Glomerular visceral epithelial cell (primary cell): ENCODE results near the gene LILRB3.
A peak's percentile ranks its signal among the peaks of the same experiment; 100 is the strongest.
"Not testable (repeated sequence)": the region's sequence is repeated elsewhere in the genome, so short reads cannot be mapped to it uniquely, and the experiment has no call there.

ENCODE experiments used
- DNase-seq: peaks from one replicate; pipeline ENCODE4 v3.0.0-alpha.2; 2016; ENCODE audit errors: extremely low spot score

The LILRB3 gene

GRCh38 chr19:54242646-54243045 lies 19.8 kb upstream of the LILRB3 start, which contains the start of gene LILRA6:
TSS of gene LILRA6 (minus strand) at chr19:54242790.
- DNase-seq, result not testable (repeated sequence)

GRCh38 chr19:54242234-54242633 lies 19.4 kb upstream of the LILRB3 start:
- not testable (repeated sequence) for DNase-seq

DNA sequence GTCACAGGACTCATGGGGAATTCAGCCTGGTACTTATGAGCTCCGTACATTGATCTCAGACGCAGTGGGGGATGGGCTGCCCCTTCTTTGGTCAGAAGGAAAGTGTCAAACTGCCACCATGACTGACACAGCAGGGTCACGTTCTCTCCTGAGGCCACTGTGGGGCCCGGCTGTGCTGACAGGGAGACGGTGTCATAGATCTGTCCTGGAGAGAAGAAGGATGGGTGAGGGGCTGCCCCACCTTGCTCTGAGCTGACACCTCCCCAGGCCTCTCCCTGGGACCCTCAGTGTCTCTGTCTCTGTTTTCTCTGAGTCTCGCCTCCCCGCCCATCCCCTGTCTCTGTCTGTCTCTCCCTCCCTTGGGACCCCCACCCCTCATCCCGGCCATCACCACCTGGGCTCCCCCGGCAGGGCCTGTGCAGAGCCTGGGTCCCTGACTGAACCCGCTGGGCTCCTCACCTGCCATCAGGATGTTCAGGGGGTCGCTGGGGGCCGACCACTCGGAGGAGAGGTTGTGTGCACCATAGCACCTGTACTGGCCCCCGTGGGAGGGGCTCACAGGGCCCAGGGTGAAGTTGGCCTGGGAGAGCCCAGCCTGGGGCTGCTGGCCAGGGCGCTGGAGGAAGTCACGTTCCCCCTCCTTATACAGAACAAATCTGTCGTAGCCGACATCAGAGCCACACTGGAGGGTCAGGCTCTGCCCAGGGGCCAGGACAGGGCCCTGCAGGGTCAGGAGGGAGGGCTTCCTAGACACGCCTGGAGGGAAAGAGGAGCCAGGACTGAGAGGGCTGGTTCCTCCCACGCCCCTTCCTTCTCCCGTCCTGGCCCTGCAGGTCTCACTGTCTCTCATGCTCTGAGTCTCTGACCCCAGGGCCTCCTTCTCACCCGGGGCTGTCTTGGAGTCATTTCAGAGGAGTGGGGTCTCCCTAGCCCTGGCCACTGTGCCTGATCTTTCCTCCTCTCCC lies 17.8 kb upstream of the LILRB3 start:
- not testable (repeated sequence) for DNase-seq

GRCh38 chr19:54239491-54240371 lies 16.9 kb upstream of the LILRB3 start:
- DNase-seq, result not testable (repeated sequence)

GRCh38 chr19:54233941-54234340 lies 11.1 kb upstream of the LILRB3 start:
- no peak for DNase-seq

DNA sequence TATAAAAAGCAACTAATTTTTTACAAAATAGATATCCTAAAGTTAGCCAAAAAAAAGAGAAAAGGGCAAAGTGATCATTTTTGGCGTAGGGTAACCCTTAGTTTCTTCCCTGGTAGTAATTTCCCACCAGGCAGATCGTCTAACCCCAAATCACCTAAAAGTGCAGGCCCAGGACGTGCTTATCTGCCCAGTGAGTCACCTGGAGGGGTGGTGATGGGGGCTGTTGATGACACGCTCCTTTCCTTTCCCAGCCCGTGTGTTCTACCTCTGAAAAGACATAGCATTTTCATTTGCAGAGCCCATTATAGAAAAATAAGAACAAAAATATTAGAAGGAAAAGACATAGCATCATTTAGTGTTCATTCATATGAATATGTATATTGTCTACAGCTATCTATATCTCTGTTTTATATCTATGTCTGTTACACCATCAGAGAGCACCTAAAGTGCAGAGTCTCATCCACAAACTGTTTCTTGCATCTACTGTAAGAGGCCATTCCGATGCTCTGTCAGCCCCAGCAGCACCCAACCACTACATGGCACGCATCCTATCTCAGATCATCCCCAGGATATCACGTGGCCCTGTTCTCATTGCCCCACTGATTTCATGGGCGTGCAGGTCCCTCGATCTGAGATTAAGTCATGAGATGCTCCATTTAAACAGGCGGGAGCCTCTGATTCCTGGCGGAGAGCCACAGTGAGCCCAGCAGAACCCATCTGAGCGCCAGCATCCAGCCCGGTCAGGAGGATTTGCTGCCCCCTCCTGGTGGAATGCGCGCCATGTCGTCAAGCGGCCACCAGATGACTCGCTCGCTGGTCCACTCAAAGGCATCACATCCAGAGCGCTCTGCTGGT lies 8.5 kb upstream of the LILRB3 start:
- peak; percentile 85 for DNase-seq

DNA sequence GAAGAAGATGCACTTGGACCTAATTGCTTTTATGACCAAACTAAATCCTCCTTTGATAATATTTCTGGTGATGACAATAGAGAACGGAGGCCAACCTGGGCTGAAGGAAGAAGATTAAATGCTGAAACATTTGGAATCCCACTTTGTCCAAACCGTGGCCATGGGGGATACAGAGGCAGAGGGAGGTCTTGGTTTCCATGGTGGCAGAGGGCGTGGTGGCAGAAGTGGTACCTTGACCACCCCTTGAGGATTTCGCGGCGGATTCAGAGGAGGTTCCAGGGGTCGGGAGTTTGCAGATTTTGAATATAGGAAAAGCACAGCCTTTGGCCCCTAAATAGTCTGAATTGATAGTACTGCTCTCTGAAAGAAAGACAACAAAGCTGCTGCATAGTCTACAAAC lies 7.2 kb upstream of the LILRB3 start:
- DNase-seq, result no peak

- no peak for DNase-seq
These were observed 6.3 kb upstream of the LILRB3 start for GRCh38 chr19:54229146-54229545.

- not testable (repeated sequence) for DNase-seq
These were observed 1.8 kb upstream of the LILRB3 start for GRCh38 chr19:54224619-54225018.

GRCh38 chr19:54223937-54224281 lies 1.1 kb upstream of the LILRB3 start:
- DNase-seq, result not testable (repeated sequence)

- not testable (repeated sequence) for DNase-seq
These were observed 600 bp upstream of the LILRB3 start for GRCh38 chr19:54223277-54223936.

DNA sequence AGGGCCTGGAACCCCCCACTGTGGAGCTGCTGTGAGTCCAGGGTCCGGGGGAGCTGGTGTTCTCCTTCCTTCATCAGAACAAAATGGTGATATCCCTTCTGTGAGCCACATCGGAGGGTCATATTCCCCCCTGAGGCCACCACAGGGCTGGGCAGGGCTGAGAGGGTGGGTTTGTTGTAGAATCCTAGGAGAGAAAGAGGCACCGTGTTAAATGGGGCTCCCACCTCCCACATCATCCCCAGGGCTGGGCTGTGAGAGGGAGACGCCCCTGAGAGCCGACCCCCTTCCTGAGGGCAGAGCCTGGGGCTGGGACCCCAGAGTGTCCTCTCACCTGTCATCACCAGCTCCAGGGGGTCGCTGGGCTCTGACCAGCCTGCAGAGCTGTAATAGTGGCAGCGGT lies 860 bp downstream of the LILRB3 start:
- not testable (repeated sequence) for DNase-seq

GRCh38 chr19:54219702-54220101 lies 3.1 kb downstream of the LILRB3 start:
- DNase-seq, result not testable (repeated sequence)

DNA sequence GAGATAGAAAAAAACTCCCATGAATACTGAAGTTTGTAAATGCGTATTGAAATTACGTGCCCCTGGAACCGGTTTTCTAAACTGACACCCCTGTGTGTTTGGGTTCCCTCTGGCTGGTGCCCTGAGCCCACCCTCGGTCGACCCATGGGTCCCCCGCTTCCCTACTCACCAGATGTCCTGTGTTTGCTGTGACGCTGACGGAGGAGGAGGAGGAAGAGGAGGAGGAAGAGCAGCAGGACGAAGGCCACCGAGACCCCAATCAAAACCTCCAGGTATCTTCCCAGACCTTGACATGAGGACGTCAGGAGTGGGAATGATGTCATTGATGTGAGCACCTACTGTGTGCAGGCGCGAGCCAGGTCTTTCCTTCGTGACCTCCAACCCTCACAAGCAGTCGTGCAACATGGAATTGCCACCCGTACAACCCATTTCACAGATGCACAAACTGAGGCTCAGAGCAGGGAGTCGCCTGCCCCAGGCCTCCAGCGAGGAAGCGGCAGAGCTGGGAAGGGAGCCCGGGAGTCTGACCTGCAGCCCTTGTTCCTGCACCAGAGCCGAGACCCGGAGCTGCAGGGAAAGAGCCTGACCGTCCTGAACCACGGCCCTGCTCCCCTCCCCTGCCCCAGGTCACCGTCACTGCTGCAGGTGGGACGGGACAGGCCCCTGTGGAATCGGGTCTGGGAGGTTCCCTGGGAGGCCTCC lies 3.7 kb downstream of the LILRB3 start:
- no peak for DNase-seq

DNA sequence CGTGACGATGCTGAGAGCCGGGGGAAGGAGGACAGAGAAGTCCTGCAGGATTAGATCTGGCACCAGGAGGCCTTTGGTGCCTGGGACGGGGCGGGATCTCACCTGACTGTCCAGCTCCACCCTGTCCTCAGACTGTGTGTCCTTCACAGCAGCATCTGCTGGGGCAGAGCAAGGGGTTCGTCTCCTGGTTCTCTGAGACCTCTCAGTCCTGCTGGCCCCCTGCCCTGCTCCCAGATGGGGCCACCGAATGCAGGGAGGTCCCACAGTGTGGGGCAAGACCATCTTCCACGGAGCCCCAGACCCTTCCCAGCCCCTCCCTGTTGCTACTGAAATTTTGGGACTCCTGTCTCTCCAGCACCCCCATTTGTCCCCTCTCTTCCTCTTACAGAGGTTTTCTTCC lies 4.5 kb downstream of the LILRB3 start:
- DNase-seq, result no peak

- not testable (repeated sequence) for DNase-seq
These were observed 5.1 kb downstream of the LILRB3 start for GRCh38 chr19:54217517-54218247.

DNA sequence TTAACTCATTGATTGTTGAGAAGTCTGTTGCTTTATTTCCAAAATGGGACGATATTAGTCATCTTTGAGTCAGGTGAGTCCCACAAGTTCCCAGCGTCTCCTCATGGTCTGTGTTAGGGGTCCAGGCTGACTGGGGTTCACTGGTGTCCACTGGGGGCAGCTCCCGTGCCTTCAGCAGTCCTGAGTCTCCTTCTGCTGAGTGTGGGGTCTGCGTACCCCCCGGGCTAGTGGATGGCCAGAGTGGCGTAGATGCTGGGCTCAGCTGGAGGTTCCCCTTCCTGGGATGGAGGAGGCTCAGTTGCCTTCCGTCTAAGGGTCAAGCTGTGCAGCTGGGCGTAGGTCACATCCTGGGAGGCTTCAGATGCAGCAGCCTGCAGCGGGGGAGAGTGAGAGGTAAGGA lies 5.9 kb downstream of the LILRB3 start:
- DNase-seq, result no peak

- not testable (repeated sequence) for DNase-seq
These were observed 8.1 kb downstream of the LILRB3 start for GRCh38 chr19:54214734-54215133.

DNA sequence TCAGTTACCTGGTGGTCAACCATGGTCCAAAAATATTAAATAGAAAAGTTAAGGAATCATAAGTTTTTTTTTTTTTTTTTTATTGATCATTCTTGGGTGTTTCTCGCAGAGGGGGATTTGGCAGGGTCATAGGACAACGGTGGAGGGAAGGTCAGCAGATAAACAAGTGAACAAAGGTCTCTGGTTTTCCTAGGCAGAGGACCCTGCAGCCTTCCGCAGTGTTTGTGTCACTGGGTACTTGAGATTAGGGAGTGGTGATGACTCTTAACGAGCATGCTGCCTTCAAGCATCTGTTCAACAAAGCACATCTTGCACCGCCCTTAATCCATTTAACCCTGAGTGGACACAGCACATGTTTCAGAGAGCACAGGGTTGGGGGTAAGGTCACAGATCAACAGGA lies 8.6 kb downstream of the LILRB3 start:
- DNase-seq, result not testable (repeated sequence)

DNA sequence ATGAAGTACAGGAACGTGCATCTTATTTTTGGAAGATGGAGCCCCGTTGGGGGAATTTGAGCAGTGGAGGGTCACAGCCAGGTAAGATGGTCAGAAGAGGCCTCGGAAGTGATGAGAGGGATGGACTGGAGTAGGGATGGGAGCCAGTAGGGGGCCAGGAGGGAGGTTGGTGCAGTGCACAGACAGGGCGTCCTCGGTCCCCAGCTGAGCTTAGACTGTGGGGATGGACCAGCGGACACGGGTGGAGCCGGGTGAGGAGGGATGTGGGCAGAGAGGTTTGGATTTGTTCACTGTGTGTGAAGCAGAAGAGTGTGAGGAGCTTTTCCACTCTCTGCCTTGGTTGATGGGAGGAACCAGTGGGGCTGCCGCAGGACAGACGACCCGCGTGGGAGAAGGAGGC lies 11.6 kb downstream of the LILRB3 start:
- DNase-seq, result no peak
